ENCODE measurements around the gene ICAM3.

Gene ICAM3

GRCh38 chr19:10294368-10294697, 45.1 kb downstream of the ICAM3 start:
- no peak overlapping the region for H3K4me3 ChIP-seq (ENCODE audit: low read length)

DNA sequence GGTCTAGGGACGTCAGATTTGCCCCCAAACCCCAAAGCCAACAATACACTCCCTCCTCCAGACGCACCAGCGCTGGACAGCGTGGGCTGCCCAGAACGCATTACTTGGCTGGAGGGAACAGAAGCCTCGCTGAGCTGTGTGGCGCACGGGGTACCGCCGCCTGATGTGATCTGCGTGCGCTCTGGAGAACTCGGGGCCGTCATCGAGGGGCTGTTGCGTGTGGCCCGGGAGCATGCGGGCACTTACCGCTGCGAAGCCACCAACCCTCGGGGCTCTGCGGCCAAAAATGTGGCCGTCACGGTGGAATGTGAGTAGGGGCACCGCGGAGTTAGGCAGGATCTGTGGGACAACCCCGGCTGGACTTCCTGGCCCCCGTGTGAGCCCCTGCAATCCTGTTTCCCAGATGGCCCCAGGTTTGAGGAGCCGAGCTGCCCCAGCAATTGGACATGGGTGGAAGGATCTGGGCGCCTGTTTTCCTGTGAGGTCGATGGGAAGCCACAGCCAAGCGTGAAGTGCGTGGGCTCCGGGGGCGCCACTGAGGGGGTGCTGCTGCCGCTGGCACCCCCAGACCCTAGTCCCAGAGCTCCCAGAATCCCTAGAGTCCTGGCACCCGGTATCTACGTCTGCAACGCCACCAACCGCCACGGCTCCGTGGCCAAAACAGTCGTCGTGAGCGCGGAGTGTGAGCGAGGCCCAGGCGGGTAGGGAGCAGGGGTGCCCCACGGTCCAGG, 45.6 kb downstream of the ICAM3 start:
- no peak overlapping the region for H3K4me3 ChIP-seq (ENCODE audit: low read length)
- no peak for DNase-seq (ENCODE audit: low read depth, low spot score)

More at GRCh38 chr19:10294368-10294697, 45.1 kb downstream of the ICAM3 start:
- DNase-seq (ENCODE audit: low read depth, low spot score) = no peak

- no peak for DNase-seq (ENCODE audit: low read depth, low spot score)
- no peak overlapping the region for H3K4me3 ChIP-seq (ENCODE audit: low read length)
These were observed 46.4 kb downstream of the ICAM3 start for GRCh38 chr19:10292789-10293636.

DNA sequence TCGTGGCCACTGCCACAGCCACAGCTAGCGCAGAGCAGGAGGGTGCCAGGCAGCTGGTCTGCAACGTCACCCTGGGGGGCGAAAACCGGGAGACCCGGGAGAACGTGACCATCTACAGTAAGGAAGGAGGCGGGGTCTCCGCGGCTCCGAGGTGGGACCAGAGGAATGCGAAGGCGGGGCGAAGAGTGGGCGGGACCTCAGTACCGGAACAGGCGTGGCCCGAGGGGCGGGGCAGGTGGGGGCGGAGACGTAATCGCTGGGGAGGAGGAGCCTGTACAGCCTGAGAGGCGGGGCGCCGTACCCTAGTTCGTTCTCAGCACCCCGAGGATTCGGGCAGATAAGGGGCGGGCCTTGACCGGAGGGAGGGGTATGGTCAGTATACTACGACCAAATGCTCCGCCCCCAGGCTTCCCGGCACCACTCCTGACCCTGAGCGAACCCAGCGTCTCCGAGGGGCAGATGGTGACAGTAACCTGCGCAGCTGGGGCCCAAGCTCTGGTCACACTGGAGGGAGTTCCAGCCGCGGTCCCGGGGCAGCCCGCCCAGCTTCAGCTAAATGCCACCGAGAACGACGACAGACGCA, 47.1 kb downstream of the ICAM3 start:
- DNase-seq (ENCODE audit: low read depth, low spot score) = no peak
- H3K4me3 ChIP-seq (ENCODE audit: low read length) = peak overlapping the region; percentile 16

- DNase-seq (ENCODE audit: low read depth, low spot score) = no peak
- H3K4me3 ChIP-seq (ENCODE audit: low read length) = peak overlapping the region; percentile 16
These were observed 47.7 kb downstream of the ICAM3 start for GRCh38 chr19:10291554-10292205.

DNA sequence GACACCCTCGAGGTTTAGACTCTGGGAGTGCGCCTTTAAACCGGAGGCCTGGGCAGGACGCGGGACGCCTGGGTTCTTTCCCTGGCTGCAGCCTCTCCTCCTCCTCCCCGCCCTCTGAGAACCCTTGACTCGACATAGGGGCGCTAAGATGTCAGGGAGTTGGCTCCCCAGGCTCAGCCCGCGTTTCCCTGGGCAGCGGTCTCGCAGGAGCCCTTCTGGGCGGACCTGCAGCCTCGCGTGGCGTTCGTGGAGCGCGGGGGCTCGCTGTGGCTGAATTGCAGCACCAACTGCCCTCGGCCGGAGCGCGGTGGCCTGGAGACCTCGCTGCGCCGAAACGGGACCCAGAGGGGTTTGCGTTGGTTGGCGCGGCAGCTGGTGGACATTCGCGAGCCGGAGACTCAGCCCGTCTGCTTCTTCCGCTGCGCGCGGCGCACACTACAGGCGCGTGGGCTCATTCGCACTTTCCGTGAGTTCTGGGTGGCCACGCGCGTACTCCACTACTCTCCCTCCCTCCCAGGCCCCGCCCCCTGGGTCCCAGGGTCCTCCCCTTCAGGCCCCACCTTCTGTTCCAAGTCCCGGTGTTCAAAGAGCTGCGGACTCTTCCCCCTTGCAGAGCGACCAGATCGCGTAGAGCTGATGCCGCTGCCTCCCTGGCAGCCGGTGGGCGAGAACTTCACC, 48.4 kb downstream of the ICAM3 start:
- H3K4me3 ChIP-seq (ENCODE audit: low read length) = peak overlapping the region; percentile 57
- DNase-seq (ENCODE audit: low read depth, low spot score) = no peak

DNA sequence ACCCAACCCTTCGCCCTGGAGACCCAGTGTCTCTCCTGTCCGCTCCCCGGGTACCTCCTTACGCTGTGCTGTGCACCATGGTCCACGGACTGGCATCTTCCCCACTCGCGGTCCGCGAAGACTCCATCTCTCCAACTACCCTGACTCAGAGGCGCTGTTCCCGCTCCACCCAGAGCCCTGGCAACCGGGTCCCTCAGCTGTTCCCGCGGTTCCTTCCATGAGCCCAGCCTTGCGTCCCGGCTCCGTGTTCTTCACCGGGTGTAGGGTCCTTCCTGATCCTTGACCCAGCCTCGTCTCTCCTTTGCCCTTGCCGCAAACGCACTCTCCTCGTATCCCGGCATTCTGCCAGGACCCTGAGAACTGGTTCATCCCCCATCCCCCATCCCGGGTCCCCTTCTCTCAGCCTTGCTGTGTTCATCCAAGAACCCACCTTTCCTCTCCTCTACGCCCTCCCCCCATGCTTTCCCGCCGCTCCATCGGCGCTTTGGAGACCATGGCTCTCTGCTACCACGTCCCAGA, 49.0 kb downstream of the ICAM3 start:
- peak overlapping the region; percentile 57 for H3K4me3 ChIP-seq (ENCODE audit: low read length)
- no peak for DNase-seq (ENCODE audit: low read depth, low spot score)

DNA sequence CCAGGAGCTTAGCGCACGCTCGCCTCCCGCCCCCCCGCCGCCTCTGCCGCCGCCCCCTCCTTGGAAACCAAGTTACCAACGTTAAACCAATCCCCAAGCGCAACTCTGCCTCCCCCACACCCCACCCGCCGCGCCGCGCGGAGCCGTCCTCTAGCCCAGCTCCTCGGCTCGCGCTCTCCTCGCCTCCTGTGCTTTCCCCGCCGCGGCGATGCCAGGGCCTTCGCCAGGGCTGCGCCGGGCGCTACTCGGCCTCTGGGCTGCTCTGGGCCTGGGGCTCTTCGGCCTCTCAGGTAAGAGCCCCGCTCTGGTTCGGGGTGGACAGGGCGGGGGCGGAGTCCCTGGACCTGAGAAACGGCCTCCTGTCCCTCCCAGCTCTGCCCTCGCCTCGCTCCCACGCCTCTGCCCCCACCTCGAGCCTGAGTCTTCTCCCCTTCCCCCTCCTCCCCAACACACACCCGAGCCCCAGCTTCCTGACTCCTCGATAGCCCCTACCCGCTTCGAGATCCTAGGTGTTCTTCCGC, 49.5 kb downstream of the ICAM3 start, which contains the start of gene ICAM5:
TSS of gene ICAM5 (plus strand) at position 117 of the 521 bp plus-strand sequence. CDS start at position 209, 92 bp downstream.
- DNase-seq (ENCODE audit: low read depth, low spot score) = no peak
- H3K4me3 ChIP-seq (ENCODE audit: low read length) = peak within 1 kb of the TSS; percentile 57

DNA sequence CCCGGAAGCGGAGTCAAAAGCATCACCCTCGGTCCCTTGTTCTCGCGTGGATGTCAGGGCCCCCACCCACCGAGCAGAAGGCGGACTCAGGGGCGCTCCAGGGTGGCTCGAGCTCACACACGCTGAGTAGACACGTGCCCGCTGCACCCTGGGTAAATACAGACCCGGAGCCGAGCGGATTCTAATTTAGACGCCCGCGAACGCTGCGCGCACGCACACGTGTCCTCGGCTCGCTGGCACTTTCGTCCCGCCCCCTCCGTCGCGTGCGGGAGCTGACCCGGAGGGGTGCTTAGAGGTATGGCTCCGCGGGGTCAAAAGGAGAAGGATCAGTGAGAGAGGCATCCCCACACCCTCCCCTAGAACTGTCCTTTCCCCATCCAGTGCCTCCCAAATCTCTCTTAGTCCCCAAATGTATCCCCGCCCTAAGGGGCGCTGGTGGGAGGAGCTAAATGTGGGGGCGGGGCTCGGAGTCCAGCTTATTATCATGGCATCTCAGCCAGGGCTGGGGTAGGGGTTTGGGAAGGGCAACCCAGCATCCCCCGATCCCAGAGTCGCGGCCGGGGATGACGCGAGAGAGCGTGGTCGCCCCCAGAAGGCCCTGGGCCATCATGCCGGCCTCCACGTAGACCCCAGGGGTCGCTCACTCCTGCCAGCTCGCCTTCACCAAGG, 50.1 kb downstream of the ICAM3 start:
- peak overlapping the region; percentile 57 for H3K4me3 ChIP-seq (ENCODE audit: low read length)
- peak; percentile 64 for DNase-seq (ENCODE audit: low read depth, low spot score)

GRCh38 chr19:10288662-10289166, 50.7 kb downstream of the ICAM3 start:
- H3K4me3 ChIP-seq (ENCODE audit: low read length) = peak overlapping the region; percentile 57
- peak; percentile 78 for DNase-seq (ENCODE audit: low read depth, low spot score)

DNA sequence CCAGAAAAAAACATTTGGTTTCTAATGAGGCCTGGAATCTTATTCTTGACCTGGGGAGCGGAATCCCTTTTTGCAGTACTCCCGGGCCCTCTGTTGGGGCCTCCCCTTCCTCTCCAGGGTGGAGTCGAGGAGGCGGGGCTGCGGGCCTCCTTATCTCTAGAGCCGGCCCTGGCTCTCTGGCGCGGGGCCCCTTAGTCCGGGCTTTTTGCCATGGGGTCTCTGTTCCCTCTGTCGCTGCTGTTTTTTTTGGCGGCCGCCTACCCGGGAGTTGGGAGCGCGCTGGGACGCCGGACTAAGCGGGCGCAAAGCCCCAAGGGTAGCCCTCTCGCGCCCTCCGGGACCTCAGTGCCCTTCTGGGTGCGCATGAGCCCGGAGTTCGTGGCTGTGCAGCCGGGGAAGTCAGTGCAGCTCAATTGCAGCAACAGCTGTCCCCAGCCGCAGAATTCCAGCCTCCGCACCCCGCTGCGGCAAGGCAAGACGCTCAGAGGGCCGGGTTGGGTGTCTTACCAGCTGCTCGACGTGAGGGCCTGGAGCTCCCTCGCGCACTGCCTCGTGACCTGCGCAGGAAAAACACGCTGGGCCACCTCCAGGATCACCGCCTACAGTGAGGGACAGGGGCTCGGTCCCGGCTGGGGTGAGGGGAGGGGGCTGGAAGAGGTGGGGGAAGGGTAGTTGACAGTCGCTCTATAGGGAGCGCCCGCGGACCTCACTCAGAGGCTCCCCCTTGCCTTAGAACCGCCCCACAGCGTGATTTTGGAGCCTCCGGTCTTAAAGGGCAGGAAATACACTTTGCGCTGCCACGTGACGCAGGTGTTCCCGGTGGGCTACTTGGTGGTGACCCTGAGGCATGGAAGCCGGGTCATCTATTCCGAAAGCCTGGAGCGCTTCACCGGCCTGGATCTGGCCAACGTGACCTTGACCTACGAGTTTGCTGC, 52.4 kb downstream of the ICAM3 start, which contains the start of gene ICAM4:
TSS of gene ICAM4 (plus strand) at position 153 of the 935 bp plus-strand sequence. CDS start at position 211, 58 bp downstream.
- peak within 1 kb of the TSS; percentile 66 for H3K4me3 ChIP-seq (ENCODE audit: low read length)
- peak; percentile 52 for DNase-seq (ENCODE audit: low read depth, low spot score)

DNA sequence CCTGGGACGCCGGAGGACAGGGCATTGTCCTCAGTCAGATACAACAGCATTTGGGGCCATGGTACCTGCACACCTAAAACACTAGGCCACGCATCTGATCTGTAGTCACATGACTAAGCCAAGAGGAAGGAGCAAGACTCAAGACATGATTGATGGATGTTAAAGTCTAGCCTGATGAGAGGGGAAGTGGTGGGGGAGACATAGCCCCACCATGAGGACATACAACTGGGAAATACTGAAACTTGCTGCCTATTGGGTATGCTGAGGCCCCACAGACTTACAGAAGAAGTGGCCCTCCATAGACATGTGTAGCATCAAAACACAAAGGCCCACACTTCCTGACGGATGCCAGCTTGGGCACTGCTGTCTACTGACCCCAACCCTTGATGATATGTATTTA, 54.0 kb downstream of the ICAM3 start:
- H3K4me3 ChIP-seq (ENCODE audit: low read length) = no peak overlapping the region
- no peak for DNase-seq (ENCODE audit: low read depth, low spot score)

GRCh38 chr19:10284960-10285278, 54.5 kb downstream of the ICAM3 start:
- H3K4me3 ChIP-seq (ENCODE audit: low read length) = no peak overlapping the region
- DNase-seq (ENCODE audit: low read depth, low spot score) = no peak

DNA sequence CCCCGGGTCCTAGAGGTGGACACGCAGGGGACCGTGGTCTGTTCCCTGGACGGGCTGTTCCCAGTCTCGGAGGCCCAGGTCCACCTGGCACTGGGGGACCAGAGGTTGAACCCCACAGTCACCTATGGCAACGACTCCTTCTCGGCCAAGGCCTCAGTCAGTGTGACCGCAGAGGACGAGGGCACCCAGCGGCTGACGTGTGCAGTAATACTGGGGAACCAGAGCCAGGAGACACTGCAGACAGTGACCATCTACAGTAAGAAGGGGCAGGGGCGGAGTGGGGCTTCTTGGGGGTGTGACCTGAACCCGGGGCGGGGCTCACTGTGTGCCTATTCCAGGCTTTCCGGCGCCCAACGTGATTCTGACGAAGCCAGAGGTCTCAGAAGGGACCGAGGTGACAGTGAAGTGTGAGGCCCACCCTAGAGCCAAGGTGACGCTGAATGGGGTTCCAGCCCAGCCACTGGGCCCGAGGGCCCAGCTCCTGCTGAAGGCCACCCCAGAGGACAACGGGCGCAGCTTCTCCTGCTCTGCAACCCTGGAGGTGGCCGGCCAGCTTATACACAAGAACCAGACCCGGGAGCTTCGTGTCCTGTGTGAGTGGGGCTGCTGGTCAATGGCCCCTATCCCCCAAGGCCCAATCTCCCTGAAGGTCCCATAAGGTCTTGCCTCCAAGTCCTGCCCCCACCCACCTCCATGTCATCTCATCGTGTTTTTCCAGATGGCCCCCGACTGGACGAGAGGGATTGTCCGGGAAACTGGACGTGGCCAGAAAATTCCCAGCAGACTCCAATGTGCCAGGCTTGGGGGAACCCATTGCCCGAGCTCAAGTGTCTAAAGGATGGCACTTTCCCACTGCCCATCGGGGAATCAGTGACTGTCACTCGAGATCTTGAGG, 55.1 kb downstream of the ICAM3 start:
- no peak overlapping the region for H3K4me3 ChIP-seq (ENCODE audit: low read length)

More for the DNA sequence above, 55.1 kb downstream of the ICAM3 start:
- DNase-seq (ENCODE audit: low read depth, low spot score) = no peak

All from Jurkat, Clone E6-1 (cell line).